GM03348 (cell line): ENCODE data around the gene UROD.

Experiments
- DNase-seq: peaks from one replicate; pipeline ENCODE4 v3.0.0; 2012; ENCODE audit warnings: low spot score

Gene UROD

GRCh38 chr1:45008516-45008915 lies 3.5 kb upstream of the UROD start:
- DNase-seq, result no peak

- no peak for DNase-seq
These were observed 2.7 kb upstream of the UROD start for GRCh38 chr1:45009296-45009865.

DNA sequence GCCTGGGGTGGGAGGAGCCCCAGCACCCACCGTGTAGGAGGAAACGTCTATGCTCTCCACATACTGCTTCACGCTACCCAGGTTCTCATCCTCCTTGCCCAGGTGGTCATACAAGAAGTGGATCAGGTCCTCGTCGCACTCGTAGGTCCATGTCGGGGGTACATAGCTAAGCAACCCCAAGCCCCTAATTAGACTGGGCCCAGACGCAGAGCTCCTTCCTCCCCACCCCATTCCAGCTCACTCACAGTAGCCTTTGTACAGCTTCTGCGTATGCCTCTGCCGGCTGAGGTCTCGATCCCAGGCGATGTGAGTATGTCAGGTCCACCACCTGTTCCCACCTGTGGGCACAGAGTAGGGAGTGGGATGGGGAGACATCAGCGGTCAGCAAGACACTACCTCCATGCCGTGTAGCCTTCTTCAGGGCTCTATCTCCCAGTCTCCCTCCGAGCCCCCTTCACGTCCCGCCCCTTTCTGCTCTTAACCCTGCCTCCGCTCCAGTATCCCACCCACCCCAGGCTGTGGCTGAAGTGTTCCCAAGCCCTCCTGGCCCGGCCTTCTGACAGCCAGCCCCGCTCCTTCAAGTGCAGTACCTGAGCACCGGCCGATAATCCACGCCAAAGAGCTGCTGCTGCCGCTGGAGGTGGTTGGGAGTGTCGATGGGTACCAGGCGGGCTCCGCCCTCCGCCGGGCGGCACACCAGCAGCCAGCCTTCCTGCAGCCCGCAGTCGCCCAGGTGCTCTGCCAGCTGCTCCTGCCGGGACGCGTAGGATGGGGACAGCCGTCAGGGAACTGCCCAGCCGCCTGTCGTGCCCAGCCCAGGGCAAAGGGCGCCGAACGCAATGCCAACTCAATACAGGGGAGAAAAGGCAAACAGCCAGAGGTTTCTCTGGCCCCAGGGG lies 1.8 kb upstream of the UROD start:
- DNase-seq, result peak; percentile 54

- DNase-seq, result peak; percentile 89
These were observed 921 bp upstream of the UROD start, which contains the start of gene HECTD3 for GRCh38 chr1:45010855-45011811. TSS of gene HECTD3 (minus strand) at chr1:45011324. CDS start at chr1:45011257, 67 bp downstream.

DNA sequence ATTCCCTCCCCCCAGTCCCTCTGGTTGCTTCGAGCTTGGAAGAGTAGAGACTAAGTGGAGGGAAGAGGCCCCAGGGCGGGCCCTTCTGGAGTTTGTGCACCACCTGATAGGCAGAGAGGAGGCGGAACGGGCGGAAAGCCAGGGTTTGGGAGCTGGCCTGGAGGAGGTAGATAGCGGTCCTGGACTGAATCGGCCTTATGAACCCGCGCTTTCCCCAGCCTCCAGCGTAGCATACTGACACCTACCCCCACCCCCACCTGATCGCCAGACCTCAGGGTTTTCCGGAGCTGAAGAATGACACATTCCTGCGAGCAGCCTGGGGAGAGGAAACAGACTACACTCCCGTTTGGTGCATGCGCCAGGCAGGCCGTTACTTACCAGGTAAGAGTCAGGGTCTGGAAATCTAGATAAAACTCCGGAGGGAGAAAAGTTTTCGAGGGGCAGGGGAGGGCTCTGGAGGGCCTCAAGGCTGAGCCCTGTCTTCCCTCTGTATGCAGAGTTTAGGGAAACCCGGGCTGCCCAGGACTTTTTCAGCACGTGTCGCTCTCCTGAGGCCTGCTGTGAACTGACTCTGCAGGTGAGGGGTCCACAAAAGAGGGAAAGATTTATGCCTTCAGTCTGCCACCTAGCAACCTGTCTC lies 705 bp downstream of the UROD start:
- DNase-seq, result peak; percentile 73

- DNase-seq, result no peak
These were observed 1.6 kb downstream of the UROD start for GRCh38 chr1:45013551-45014209.

DNA sequence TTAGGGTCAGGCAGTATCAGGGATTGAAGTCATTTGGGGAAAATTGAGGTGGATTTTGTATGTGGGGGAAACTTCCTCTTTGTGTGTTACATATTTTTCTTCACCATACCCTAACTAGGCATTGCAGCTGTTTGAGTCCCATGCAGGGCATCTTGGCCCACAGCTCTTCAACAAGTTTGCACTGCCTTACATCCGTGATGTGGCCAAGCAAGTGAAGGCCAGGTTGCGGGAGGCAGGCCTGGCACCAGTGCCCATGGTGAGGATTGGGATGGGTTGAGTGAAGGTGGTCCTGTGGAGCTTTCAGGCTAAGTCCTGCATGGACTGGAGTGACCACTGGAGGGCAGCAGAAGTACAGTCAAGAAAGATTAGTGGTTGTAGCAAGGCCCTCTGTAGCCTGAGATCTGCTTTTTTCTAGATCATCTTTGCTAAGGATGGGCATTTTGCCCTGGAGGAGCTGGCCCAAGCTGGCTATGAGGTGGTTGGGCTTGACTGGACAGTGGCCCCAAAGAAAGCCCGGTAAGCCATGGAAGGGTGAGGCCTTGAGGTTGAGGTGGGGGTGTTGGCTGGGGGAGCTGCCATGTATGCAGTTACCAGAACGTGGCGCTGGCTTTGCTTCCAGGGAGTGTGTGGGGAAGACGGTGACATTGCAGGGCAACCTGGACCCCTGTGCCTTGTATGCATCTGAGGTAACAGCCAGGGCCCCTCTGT lies 2.4 kb downstream of the UROD start:
- peak; percentile 87 for DNase-seq

- DNase-seq, result no peak
These were observed 3.6 kb downstream of the UROD start for GRCh38 chr1:45015683-45016082.

DNA sequence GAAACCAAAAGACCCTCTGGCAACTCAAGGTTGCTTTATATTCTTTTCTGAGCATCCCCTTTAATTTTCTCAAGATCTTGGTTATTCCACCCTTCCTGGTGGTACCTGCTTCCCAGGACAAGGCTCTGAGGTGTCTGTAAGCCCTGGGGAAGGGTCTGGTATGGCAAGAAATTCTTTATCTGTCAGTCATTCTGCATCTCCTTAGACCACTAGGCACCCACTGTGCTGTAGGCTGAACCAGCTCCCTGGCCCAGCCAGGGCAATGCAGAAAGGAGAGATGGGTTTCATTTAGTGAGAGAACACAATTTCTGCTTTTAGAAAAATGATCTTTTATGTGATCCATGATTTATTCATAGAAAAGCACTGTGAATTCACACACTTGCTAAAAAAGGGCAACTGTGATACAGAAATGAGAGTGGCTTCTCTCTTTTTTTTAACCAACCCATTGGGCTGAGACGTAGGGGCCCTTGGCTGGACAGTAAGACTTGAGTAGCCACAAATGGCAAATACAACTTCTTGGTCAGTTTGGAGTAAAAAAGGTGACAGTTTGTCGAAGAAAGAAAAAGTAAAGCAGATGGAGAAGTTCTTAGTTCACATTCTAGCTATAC lies 4.1 kb downstream of the UROD start:
- DNase-seq, result no peak

DNA sequence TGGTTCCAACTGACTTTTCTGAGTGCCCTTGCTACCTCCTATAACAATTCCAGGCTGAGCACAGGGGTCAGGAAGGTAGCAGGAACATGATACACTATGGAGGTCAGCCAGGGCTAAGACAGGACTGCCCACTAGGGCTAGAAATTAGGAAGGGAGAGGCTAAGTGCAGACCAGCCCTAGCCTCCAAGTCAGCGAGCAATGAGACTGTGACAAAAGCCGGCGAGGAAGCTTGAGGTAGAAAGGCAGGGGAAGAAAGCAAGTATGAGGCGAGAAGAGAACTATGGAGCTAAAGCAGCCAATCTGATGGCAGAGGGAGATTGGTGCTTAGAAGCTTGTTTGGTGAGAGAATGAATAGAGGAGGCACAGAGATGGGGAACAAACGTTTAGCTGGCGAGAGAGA lies 4.7 kb downstream of the UROD start:
- DNase-seq, result no peak

GRCh38 chr1:45018599-45019230 lies 6.7 kb downstream of the UROD start:
- peak; percentile 71 for DNase-seq

- DNase-seq, result no peak
These were observed 11.6 kb downstream of the UROD start for GRCh38 chr1:45023663-45024062.

DNA sequence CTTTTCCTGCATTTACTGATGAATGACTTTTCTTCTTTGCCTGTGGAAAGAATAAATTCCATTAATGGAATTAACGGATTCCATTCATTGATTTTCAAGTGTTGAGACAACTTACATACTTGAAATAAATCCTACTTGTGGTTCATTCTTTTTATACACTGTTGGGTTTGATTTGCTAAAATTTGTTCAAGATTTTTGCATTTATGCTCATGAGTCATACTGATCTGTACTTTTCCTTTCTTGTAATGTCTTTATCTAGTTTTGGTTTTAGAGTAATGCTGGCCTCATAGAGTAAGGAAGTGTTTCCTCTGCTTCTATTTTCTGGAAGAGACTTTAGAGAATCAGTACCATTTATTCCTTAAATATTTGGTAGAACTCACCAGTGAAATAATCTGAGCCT lies 14.4 kb downstream of the UROD start:
- no peak for DNase-seq

GRCh38 chr1:45032837-45033236 lies 20.8 kb downstream of the UROD start:
- no peak for DNase-seq

- DNase-seq, result no peak
These were observed 21.3 kb downstream of the UROD start for GRCh38 chr1:45033356-45033755.

GRCh38 chr1:45035631-45036301 lies 23.7 kb downstream of the UROD start:
- no peak for DNase-seq

DNA sequence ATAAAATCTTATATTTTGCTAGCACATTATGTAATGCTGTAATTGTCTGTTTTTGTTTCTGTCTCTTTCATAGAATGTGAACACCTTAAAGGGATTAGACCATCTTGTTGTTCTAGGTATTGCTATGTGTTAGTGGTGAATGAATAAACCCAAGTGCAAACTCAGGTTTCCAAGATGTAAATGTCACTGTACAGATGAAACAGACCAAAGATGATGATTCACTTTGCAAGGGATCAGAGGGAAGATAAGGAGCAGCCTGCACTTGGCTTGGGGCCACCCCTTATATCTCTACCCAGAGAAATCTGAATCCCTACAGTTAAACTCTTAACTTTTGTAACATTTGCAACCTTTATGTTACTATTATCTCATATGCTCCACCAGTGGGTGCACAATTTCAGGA lies 25.4 kb downstream of the UROD start:
- no peak for DNase-seq

DNA sequence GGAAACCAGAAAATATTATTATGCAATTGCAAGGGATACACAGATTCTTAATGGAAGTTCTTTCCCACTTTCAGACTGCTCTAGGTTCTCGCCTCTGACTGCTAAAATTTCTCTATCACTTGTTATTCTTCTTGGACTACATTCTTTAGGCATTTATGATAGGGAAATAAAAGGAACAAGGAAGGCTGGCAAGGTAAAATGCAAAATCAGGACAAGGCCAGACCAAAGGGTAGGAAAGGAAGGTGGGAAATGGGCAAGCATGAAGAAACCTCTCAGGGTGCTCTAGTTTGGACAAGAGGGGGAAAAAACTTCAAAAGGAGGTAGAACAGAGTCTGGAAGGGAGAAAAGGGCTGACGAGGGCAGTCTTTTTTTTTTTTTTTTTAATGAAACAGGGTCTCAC lies 26.2 kb downstream of the UROD start:
- no peak for DNase-seq

DNA sequence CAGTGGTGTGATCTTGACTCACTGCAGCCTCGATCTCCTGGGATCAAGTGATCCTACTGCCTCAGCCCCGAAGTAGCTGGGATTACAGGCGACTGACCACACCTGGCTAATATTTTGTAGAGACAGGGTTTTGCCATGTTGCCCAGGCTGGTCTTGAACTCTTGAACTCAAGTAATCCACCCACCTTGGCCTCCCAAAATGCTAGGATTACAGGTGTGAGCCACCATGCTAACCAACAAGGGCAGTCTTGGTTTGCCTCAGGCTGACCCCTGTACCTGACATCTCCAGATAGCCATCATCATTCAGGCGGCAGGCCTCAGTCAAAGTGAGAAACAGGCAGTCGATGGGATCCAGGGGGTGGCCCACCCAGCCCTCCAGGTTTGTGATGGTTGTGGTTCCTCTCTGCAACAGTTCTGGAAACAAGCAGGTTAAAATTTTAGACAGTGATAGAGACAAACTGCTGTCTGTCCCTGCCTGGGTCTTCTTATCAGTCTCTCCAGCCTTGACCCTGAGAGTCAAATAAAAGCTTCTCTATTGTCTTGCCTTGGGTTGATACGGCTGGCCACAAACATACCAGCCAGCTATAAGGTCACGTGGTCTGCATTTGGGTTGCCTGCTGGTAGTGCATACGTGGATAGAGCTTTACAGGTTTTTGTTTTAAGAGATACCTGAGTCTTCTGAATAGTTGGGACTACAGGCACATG lies 26.8 kb downstream of the UROD start:
- DNase-seq, result no peak
